Measurements from ENCODE around the gene FOXL2NB. TPM values are rescaled to one million over a fixed set of nuclear protein-coding genes. Genes with fewer than 3 reads are reported as not detected.

Gene FOXL2NB
- total RNA-seq, 1 experiment from 2014 or later = 0.31 TPM

GRCh38 chr3:138949445-138950005, 2.5 kb downstream of the FOXL2NB start:
- H3K9me3 ChIP-seq (ENCODE audit: control insufficient read depth, low read depth, low read length) = no peaks in the 10 kb centered on the region
- H2BK12ac ChIP-seq (ENCODE audit: insufficient read length, low read depth, low read length) = no peak overlapping the region
- no peak for TF ChIP-seq CTCF (conservative IDR thresholded peaks at IDR 0.05)
- H3K56ac ChIP-seq (ENCODE audit: insufficient read length, low read depth, low read length) = no peak overlapping the region
- peak overlapping the region; percentile 80 for H3K14ac ChIP-seq (ENCODE audit: insufficient read depth, low read length)
- no peak overlapping the region for H2BK15ac ChIP-seq (ENCODE audit: low read depth, low read length)
- Mint-ChIP-seq H3K36me3 (ENCODE audit: insufficient read depth in 1 of 3, low read depth in 3 of 3) (peaks cover 0 to 7% (median 0%) of the 10 kb centered on the region in 3 experiments; a peak in 3 of 7 replicates), H3K27me3 (ENCODE audit: low read depth) (peaks cover 98% of the 10 kb centered on the region), H3K27ac (peak overlapping the region in 1 of 3 experiments; percentile 34; a peak in 1 of 7 replicates), H3K4me1 (peaks cover 33 to 36% of the 10 kb centered on the region in 2 experiments), H3K9me3 (peaks cover 2 to 5% of the 10 kb centered on the region in 2 experiments; a peak in 4 of 5 replicates), H3K4me3 (peak overlapping the region; percentile 40 to 81)
- no peak overlapping the region for H3K27ac ChIP-seq (ENCODE audit: insufficient read length, low read depth, low read length)
- no peak overlapping the region for H2BK5ac ChIP-seq (ENCODE audit: insufficient read length, low read length)
- H4K8ac ChIP-seq (replicated peaks; ENCODE audit: insufficient read length, low read depth, low read length) = no peak overlapping the region
- no CpG with 5 or more reads among the region's 27 CpGs for WGBS (ENCODE audit: extremely low coverage, insufficient read length, low lambda C conversion rate)
- no peak overlapping the region for H3K4ac ChIP-seq (ENCODE audit: low read depth, low read length)
- H3K4me1 ChIP-seq (ENCODE audit: insufficient read depth, low read length) = peaks cover 7% of the 10 kb centered on the region; the same call in 1 of the 2 replicates
- no peak overlapping the region for H3K23ac ChIP-seq (ENCODE audit: insufficient read length, low read depth, low read length)
- no peaks in the 10 kb centered on the region for H4K20me1 ChIP-seq (ENCODE audit: control insufficient read depth, insufficient read depth, insufficient read length)
- peak overlapping the region; percentile 30 for H3K4me2 ChIP-seq (ENCODE audit: insufficient read depth, insufficient read length, low read length)
- peak overlapping the region; percentile 30 for H3K18ac ChIP-seq (ENCODE audit: insufficient read length, low read depth, low read length)
- no peak overlapping the region for H2BK120ac ChIP-seq (ENCODE audit: low read depth, low read length, poor library complexity, severe bottlenecking)
- H3K23me2 ChIP-seq (ENCODE audit: insufficient read length, low read depth, low read length, poor library complexity, severe bottlenecking) = peaks cover 24% of the 10 kb centered on the region
- H3T11ph ChIP-seq (ENCODE audit: low read length) = no peak overlapping the region
- H3K79me1 ChIP-seq (ENCODE audit: insufficient read depth, low read depth, low read length, poor library complexity, severe bottlenecking) = no peaks in the 10 kb centered on the region
- peak; percentile 41 for DNase-seq
- no peak overlapping the region for H2AFZ ChIP-seq (ENCODE audit: low read length)
- H4K5ac ChIP-seq (ENCODE audit: insufficient read length, low read depth, low read length) = no peak overlapping the region
- no peak overlapping the region for H3K9ac ChIP-seq (ENCODE audit: extremely low read depth, insufficient read length, low read length)
- no peak overlapping the region for H4K91ac ChIP-seq (ENCODE audit: insufficient read length, low read depth, low read length)
- H3K79me2 ChIP-seq (ENCODE audit: insufficient read depth, low read length) = no peaks in the 10 kb centered on the region
- H2BK20ac ChIP-seq (ENCODE audit: low read depth, low read length, poor library complexity, severe bottlenecking) = no peak overlapping the region
- no peak overlapping the region for H2AK5ac ChIP-seq (ENCODE audit: insufficient read length, low read length)
- H3K27me3 ChIP-seq (ENCODE audit: insufficient read depth, low read length) = peaks cover 48% of the 10 kb centered on the region
